BLaER1 treated with 17β-estradiol and CSF1 and Interleukin-3, amounts not matched to agents 10 nM and 100 nM (cell line): ENCODE measurements around the gene FAM168A.

Experiments
- H3K27ac ChIP-seq, 11 experiments: shearing (Covaris generic); formaldehyde crosslinking; 2 replicates each; pipeline ENCODE4 v1.8.1; 2022
- H3K27me3 ChIP-seq, 11 experiments: shearing (Covaris generic); formaldehyde crosslinking; 2 replicates each; pipeline ENCODE4 v1.8.1; 2022
- H3K36me3 ChIP-seq, 11 experiments: shearing (Covaris generic); formaldehyde crosslinking; 2 replicates each; pipeline ENCODE4 v1.8.1; 2022
- H3K4me1 ChIP-seq, 10 experiments: shearing (Covaris generic); formaldehyde crosslinking; 2 replicates each; pipeline ENCODE4 v1.8.1; 2022
- H3K4me2 ChIP-seq, 11 experiments: shearing (Covaris generic); formaldehyde crosslinking; 2 replicates each; pipeline ENCODE4 v1.8.1; 2022
- H3K4me3 ChIP-seq, 10 experiments: shearing (Covaris generic); formaldehyde crosslinking; 2 replicates each; pipeline ENCODE4 v1.8.1; 2022
- H3K9ac ChIP-seq, 11 experiments: shearing (Covaris generic); formaldehyde crosslinking; 2 replicates each; pipeline ENCODE4 v1.8.1; 2022
- H3K9me3 ChIP-seq, 11 experiments: shearing (Covaris generic); formaldehyde crosslinking; replicated peaks in 1 of 11; 2 replicates each; pipeline ENCODE4 v1.8.1; 2022
- H4K20me1 ChIP-seq, 11 experiments: shearing (Covaris generic); formaldehyde crosslinking; 2 replicates each; pipeline ENCODE4 v1.8.1; 2022
- Cebpa-rat ChIP-seq, 11 experiments: shearing (Covaris generic); IDR thresholded peaks; 2 replicates each; pipeline ENCODE4 v1.8.1; 2022

The FAM168A gene

DNA sequence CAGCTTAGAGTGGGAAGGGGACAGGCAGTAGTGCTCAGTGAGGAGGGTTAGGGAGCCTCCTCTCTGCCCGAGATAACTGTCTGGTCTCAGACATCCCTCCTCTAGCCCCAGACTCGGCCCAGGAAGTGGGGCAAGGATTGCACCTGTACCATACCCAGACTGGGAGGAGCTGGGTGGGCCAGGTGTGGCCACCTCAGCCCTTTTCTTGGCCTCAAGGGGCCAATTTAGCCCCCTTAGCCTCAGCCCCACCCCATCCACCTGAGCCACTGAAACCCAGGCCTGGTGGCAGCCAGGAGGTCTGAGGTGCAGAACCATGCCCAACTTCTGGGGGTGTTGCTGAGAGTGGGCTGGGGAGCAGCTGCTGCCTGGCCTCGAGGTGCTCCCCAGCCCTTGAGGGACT lies 215.2 kb downstream of the FAM168A start:
- Histone ChIP-seq H3K4me2 (peak overlapping the region; percentile 89 to 100 (median 96)), H4K20me1 (peaks cover 36 to 100% (median 79%) of the 10 kb centered on the region in 11 experiments; a peak in 21 of 22 replicates)

DNA sequence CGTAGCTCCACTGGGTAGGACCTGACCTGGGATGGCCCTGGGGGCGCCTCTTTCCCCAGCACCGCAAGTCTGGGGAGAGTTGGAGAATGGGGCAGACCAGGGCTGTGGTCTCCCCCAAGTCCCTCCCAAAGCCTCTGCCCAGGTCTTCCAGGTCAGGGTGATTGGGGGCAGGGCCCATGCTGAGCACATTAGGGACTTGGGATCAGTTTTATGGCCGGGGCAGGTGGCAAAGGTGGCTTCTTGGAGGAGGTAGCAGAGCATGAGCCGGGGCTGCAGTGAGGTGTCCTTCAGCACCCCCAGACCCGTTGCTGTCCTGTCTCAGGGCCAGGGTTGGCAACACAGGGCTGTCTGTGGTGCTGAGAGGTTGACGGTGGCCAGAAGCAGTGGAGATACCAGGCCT lies 215.7 kb downstream of the FAM168A start:
- peaks cover 0 to 36% (median 6%) of the 10 kb centered on the region in 11 experiments; a peak in 10 of 22 replicates for H3K36me3 ChIP-seq
- no peaks in the 10 kb centered on the region for H3K27me3 ChIP-seq
- H3K27ac ChIP-seq, result peak overlapping the region; percentile 48 to 99 (median 91)
- no peak for TF ChIP-seq Cebpa-rat (IDR thresholded peaks at IDR 0.05)
- H3K4me1 ChIP-seq, result peaks cover 92 to 100% (median 99%) of the 10 kb centered on the region in 10 experiments
- H3K9ac ChIP-seq, result peak overlapping the region; percentile 60 to 99 (median 99); a peak in 21 of 22 replicates
- peak overlapping the region; percentile 89 to 100 (median 96) for H3K4me2 ChIP-seq
- H4K20me1 ChIP-seq, result peaks cover 36 to 100% (median 80%) of the 10 kb centered on the region in 11 experiments; a peak in 21 of 22 replicates
- no peaks in the 10 kb centered on the region for H3K9me3 ChIP-seq
- H3K4me3 ChIP-seq, result peak overlapping the region in 5 of 10 experiments; percentile 1 to 100 (median 34); a peak in 7 of 20 replicates

More for the DNA sequence above, 215.2 kb downstream of the FAM168A start:
- Histone ChIP-seq H3K9me3 (no peaks in the 10 kb centered on the region), H3K4me1 (peaks cover 97 to 100% (median 100%) of the 10 kb centered on the region in 10 experiments), H3K27me3 (no peaks in the 10 kb centered on the region), H3K4me3 (peak overlapping the region; percentile 1 to 100 (median 16); a peak in 8 of 20 replicates), H3K9ac (peak overlapping the region; percentile 60 to 99 (median 99)), H3K36me3 (peaks cover 0 to 36% (median 6%) of the 10 kb centered on the region in 11 experiments; a peak in 10 of 22 replicates), H3K27ac (peak overlapping the region; percentile 48 to 99 (median 91))
- TF ChIP-seq Cebpa-rat (IDR thresholded peaks at IDR 0.05), result no peak

DNA sequence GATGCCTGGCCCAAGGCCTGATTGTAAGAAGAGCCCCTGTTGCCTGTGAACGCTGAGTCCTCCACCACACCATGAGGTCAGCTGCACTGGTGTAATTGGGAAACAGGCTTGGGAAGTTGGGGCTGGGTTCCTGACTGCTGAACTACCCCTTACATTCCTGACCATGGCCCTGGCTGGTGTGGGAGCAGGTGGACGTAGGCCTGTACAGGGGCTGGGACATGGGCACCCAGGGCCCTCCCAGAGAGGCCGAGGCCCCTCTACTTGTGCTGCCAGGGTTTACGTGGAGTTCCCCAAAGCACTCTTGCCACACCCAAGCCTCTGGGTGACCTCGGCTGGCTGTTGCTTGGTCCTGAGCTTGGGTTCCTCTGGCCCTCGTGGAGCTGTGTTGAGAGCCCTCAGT lies 216.3 kb downstream of the FAM168A start:
- peak overlapping the region; percentile 60 to 99 (median 99); a peak in 20 of 22 replicates for H3K9ac ChIP-seq

DNA sequence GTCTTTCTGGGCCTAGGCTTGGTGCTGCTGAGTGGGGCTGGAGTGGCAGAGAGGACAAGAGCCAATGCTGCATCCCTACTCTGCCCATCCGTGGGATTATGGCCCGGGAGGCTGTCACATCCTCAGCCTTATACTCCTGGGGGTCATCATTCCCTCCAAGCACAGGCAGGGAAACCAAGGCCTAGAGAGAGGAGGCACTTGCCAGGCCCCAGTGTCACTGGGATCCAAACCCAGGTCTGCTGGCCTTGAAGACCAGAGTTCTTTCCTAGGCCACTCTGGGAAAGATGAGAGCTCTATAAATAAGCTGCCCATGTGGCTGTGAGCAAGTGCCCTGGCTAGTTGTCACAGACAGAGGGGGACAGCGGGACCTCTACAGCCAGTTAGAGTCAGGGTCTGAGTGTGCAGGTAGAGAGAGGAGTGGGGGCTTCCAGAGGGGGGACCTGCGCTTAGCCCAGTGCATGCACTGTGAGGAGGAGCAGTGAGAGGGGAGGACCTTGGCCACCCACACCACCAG lies 217.0 kb downstream of the FAM168A start:
- H3K4me3 ChIP-seq, result peak overlapping the region in 4 of 10 experiments; percentile 14 to 100 (median 96); a peak in 4 of 20 replicates
- no peaks in the 10 kb centered on the region for H3K9me3 ChIP-seq
- no peak for TF ChIP-seq Cebpa-rat (IDR thresholded peaks at IDR 0.05)
- peaks cover 0 to 36% (median 6%) of the 10 kb centered on the region in 11 experiments; a peak in 10 of 22 replicates for H3K36me3 ChIP-seq
- H3K27me3 ChIP-seq, result no peaks in the 10 kb centered on the region
- H3K27ac ChIP-seq, result peak overlapping the region; percentile 48 to 99 (median 92); a peak in 21 of 22 replicates
- H3K9ac ChIP-seq, result peak overlapping the region; percentile 60 to 99 (median 99); a peak in 21 of 22 replicates
- peak overlapping the region; percentile 89 to 100 (median 96) for H3K4me2 ChIP-seq
- peaks cover 80 to 89% (median 88%) of the 10 kb centered on the region in 10 experiments for H3K4me1 ChIP-seq
- H4K20me1 ChIP-seq, result peaks cover 36 to 96% (median 80%) of the 10 kb centered on the region in 11 experiments; a peak in 21 of 22 replicates

More for the DNA sequence above, 216.3 kb downstream of the FAM168A start:
- Histone ChIP-seq H4K20me1 (peaks cover 36 to 100% (median 84%) of the 10 kb centered on the region in 11 experiments; a peak in 21 of 22 replicates), H3K4me2 (peak overlapping the region; percentile 89 to 100 (median 96)), H3K27me3 (no peaks in the 10 kb centered on the region), H3K4me3 (peak overlapping the region in 1 of 10 experiments; percentile 100; a peak in 4 of 20 replicates), H3K4me1 (peaks cover 86 to 94% (median 94%) of the 10 kb centered on the region in 10 experiments), H3K27ac (peak overlapping the region; percentile 48 to 99 (median 91)), H3K36me3 (peaks cover 0 to 36% (median 6%) of the 10 kb centered on the region in 11 experiments; a peak in 10 of 22 replicates), H3K9me3 (no peaks in the 10 kb centered on the region)
- TF ChIP-seq Cebpa-rat (IDR thresholded peaks at IDR 0.05), result 0 out of 22 replicates have a peak, but pooled peaks of 1 of the 11 experiments have one; percentile 16

DNA sequence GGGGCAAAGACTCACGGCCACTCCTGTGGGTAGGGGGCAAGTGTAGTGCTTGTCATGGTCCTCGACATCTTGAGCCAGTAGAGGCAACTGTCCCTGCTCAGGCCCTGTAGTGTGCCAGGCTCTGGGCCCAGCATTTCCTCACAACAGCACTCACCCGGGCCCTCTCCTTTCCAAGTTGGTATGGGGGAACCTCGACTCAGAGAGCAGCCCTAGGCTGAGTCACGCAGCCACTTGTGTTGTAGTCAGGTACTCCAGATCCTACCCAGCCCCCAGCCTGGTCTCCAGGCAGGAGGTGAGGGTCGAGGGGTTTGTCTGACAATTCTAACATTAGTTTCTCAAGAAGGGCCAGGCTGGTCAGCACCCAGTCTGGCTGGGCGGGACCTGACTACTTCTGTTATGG lies 217.6 kb downstream of the FAM168A start:
- peak overlapping the region; percentile 60 to 99 (median 99); a peak in 21 of 22 replicates for H3K9ac ChIP-seq
- no peaks in the 10 kb centered on the region for H3K27me3 ChIP-seq
- peaks cover 0 to 36% (median 6%) of the 10 kb centered on the region in 11 experiments; a peak in 10 of 22 replicates for H3K36me3 ChIP-seq
- TF ChIP-seq Cebpa-rat (IDR thresholded peaks at IDR 0.05), result no peak
- peak overlapping the region in 5 of 10 experiments; percentile 93 to 100 (median 99); a peak in 8 of 20 replicates for H3K4me3 ChIP-seq
- H3K4me1 ChIP-seq, result peaks cover 80 to 89% (median 88%) of the 10 kb centered on the region in 10 experiments
- H4K20me1 ChIP-seq, result peaks cover 36 to 90% (median 80%) of the 10 kb centered on the region in 11 experiments; a peak in 21 of 22 replicates
- no peaks in the 10 kb centered on the region for H3K9me3 ChIP-seq
- peak overlapping the region; percentile 31 to 99 (median 92); a peak in 21 of 22 replicates for H3K27ac ChIP-seq
- H3K4me2 ChIP-seq, result peak overlapping the region; percentile 89 to 100 (median 96)

DNA sequence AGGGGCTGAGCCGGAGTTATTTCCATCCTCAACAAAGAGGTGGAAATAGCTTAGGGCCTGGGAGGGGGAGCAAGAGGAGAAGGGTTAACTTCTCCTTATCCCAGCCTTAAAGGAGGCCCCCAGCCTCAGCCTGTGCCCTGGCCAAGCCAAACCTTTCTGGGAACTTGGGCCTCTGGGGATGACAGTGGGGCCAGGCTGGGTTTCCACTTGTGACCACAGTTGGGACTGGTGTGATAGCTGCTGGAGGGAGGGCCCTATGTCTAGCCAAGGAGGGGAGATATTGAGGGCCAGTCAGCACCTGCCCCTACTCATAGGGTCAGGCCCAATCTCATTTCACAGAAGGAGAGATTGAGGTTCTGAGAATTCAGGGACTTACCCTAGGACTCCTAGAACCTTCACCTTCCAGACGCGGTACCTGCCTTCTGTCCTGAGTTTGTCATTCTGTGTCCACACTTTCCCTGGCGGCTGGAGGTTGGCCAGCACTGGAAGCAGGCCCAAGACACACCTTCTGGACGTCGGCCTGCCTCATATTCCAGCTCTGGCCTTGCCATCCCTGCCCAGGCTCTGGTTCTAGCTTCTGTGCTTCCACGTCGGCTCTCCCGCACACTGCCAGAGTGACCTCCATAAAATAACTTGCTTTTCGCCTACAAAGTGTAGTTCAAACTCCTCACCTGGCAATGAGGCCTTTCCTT lies 218.6 kb downstream of the FAM168A start:
- Histone ChIP-seq H3K9ac (peak overlapping the region; percentile 94 to 99 (median 99)), H3K36me3 (peaks cover 0 to 36% (median 6%) of the 10 kb centered on the region in 11 experiments; a peak in 10 of 22 replicates), H3K4me3 (peak overlapping the region; percentile 91 to 100 (median 99)), H3K27ac (peak overlapping the region; percentile 55 to 99 (median 95); a peak in 19 of 22 replicates), H3K27me3 (no peaks in the 10 kb centered on the region), H3K4me2 (peak overlapping the region; percentile 89 to 100 (median 96)), H3K9me3 (no peaks in the 10 kb centered on the region), H4K20me1 (peaks cover 36 to 81% (median 73%) of the 10 kb centered on the region in 11 experiments; a peak in 21 of 22 replicates), H3K4me1 (peaks cover 73 to 89% (median 87%) of the 10 kb centered on the region in 10 experiments)
- no peak for TF ChIP-seq Cebpa-rat (IDR thresholded peaks at IDR 0.05)

DNA sequence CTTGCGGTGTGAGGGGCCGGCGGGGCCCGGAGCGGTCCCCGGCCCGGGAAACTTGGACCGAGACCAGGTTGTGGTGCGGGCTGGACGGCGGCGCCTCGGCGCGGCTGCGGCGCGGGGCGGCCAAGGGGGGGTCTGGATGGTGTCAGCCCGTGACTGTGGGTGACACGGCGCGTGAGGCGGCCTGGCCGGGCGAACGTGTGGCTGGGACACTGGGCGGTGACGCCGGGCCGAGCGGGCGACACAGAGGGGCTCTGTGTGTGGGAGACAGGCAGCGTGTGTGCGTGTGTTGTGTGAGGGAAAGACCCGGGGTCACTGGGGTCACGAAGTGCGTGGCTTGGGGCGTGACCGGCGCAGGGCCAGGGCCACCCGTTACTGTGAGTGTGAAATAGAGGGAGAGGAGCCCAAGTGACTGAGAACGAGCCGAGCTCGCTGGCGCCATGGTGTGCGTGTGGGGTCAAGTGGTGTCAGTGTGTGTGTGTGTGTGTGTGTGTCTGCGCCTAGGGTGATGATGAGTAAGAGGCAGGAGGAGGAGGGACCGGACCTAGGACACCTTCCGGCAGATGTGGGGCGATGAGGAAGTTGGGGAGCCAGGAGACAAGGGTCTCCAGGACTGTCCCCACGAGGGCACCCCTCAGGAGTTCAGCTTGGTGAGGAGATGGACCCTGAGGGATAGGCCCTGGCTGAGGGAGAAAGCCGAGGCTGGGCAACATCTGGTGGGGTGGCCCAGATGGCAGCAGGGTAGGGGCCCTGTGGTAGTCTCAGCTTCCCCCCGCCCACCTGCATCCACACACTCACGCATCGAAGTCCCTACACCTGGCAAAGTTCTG lies 220.9 kb downstream of the FAM168A start:
- peak overlapping the region; percentile 91 to 100 (median 99) for H3K4me3 ChIP-seq
- peaks cover 62 to 85% (median 81%) of the 10 kb centered on the region in 10 experiments for H3K4me1 ChIP-seq
- H3K9ac ChIP-seq, result peak overlapping the region; percentile 94 to 99 (median 99)
- H3K4me2 ChIP-seq, result peak overlapping the region; percentile 89 to 100 (median 96)
- TF ChIP-seq Cebpa-rat (IDR thresholded peaks at IDR 0.05), result no peak
- H3K27me3 ChIP-seq, result no peaks in the 10 kb centered on the region
- peak overlapping the region; percentile 92 to 99 (median 96) for H3K27ac ChIP-seq
- H3K9me3 ChIP-seq, result no peaks in the 10 kb centered on the region
- peaks cover 0 to 31% (median 6%) of the 10 kb centered on the region in 11 experiments; a peak in 10 of 22 replicates for H3K36me3 ChIP-seq
- peaks cover 31 to 58% (median 50%) of the 10 kb centered on the region in 11 experiments; a peak in 21 of 22 replicates for H4K20me1 ChIP-seq
